Liver (tissue), 9 donors: Measurements from ENCODE around the gene SLC28A3. TPM values are rescaled to one million over a fixed set of nuclear protein-coding genes. Genes with fewer than 3 reads are reported as not detected.

Experiments used
- DNase-seq: peaks from one replicate; pipeline ENCODE4 v3.0.0-alpha.2; 2017; ENCODE audit warnings: low spot score
- H3K27ac ChIP-seq, 2 donors: one replicate each; pipeline ENCODE4 v1.7.0; 2013; ENCODE audit warnings: inconsistent platforms in 2 of 2, low read length in 2 of 2, control low read depth in 1 of 2, low read depth in 1 of 2, mild to moderate bottlenecking in 1 of 2
- H3K27me3 ChIP-seq, 4 donors: one replicate each; pipeline versions ENCODE4 v1.6.1 to v1.7.0; 2013; ENCODE audit warnings: low read length in 3 of 4, inconsistent platforms in 1 of 4, mild to moderate bottlenecking in 1 of 4, moderate library complexity in 1 of 4; ENCODE audit not compliant: control insufficient read depth in 4 of 4, insufficient read depth in 4 of 4
- H3K36me3 ChIP-seq, 4 donors: one replicate each; pipeline versions ENCODE4 v1.6.1 to v1.7.0; 2013; ENCODE audit warnings: low read length in 3 of 4, mild to moderate bottlenecking in 3 of 4, low read depth in 1 of 4, moderate library complexity in 1 of 4; ENCODE audit not compliant: control insufficient read depth in 4 of 4, insufficient read depth in 3 of 4
- H3K4me1 ChIP-seq, 4 donors: one replicate each; pipeline versions ENCODE4 v1.6.1 to v1.7.0; 2013; ENCODE audit warnings: low read length in 3 of 4, mild to moderate bottlenecking in 3 of 4, moderate library complexity in 1 of 4; ENCODE audit not compliant: control insufficient read depth in 4 of 4, insufficient read depth in 4 of 4
- H3K4me3 ChIP-seq, 3 donors: one replicate each; pipeline versions ENCODE4 v1.6.1 to v1.7.0; 2013; ENCODE audit warnings: low read length in 3 of 3, control low read depth in 1 of 3, low read depth in 1 of 3, mild to moderate bottlenecking in 1 of 3
- H3K9ac ChIP-seq, 2 donors: one replicate each; pipeline ENCODE4 v1.7.0; 2013; ENCODE audit warnings: low read length in 2 of 2, mild to moderate bottlenecking in 2 of 2, moderate library complexity in 2 of 2, control low read depth in 1 of 2, low read depth in 1 of 2
- H3K9me3 ChIP-seq, 4 donors: one replicate each; pipeline versions ENCODE4 v1.6.1 to v1.7.0; 2013; ENCODE audit warnings: low read length in 3 of 4; ENCODE audit not compliant: control insufficient read depth in 4 of 4
- CTCF ChIP-seq: fragments of 150-350 bp; IDR thresholded peaks from 2 replicates; pipeline ENCODE4 v1.5.1; 2017; ENCODE audit warnings: improper control_type of control experiment, low read depth, low read length; ENCODE audit not compliant: missing input control
- EGR1 ChIP-seq, 2 donors: IDR thresholded peaks; 2 replicates each; pipeline ENCODE4 v1.6.1; 2016 to 2018; ENCODE audit warnings: antibody characterized with exemption in 2 of 2, low read depth in 2 of 2
- FOXA1 ChIP-seq: IDR thresholded peaks from 2 replicates; pipeline ENCODE4 v1.6.1; 2016; ENCODE audit warnings: antibody characterized with exemption
- GABPA ChIP-seq, 2 donors: IDR thresholded peaks in 1 of 2; conservative IDR thresholded peaks in 1 of 2; 2 replicates each; pipeline ENCODE4 v1.6.1; 2016; ENCODE audit warnings: antibody characterized with exemption in 2 of 2, mild to moderate bottlenecking in 1 of 2, moderate library complexity in 1 of 2
- HNF4A ChIP-seq, 2 donors: conservative IDR thresholded peaks; 2 replicates each; pipeline ENCODE4 v1.6.1; 2016; ENCODE audit warnings: antibody characterized with exemption in 2 of 2, mild to moderate bottlenecking in 2 of 2
- HNF4G ChIP-seq: IDR thresholded peaks from 2 replicates; pipeline ENCODE4 v1.6.1; 2016; ENCODE audit warnings: antibody characterized with exemption
- JUND ChIP-seq, 2 donors: IDR thresholded peaks; 2 replicates each; pipeline ENCODE4 v1.6.1; 2016; ENCODE audit warnings: antibody characterized with exemption in 2 of 2
- NR2F2 ChIP-seq: IDR thresholded peaks from 2 replicates; pipeline ENCODE4 v1.6.1; 2016; ENCODE audit warnings: antibody characterized with exemption
- RAD21 ChIP-seq, 2 donors: IDR thresholded peaks; 2 replicates each; pipeline ENCODE4 v1.6.1; 2016; ENCODE audit warnings: antibody characterized with exemption in 2 of 2, mild to moderate bottlenecking in 2 of 2
- REST ChIP-seq: IDR thresholded peaks from 2 replicates; pipeline ENCODE4 v1.6.1; 2016; ENCODE audit warnings: antibody characterized with exemption, mild to moderate bottlenecking
- RXRA ChIP-seq, 2 donors: IDR thresholded peaks; 2 replicates each; pipeline ENCODE4 v1.6.1; 2017 to 2018; ENCODE audit warnings: antibody characterized with exemption in 2 of 2, mild to moderate bottlenecking in 1 of 2
- SP1 ChIP-seq: IDR thresholded peaks from 2 replicates; pipeline ENCODE4 v1.6.1; 2018; ENCODE audit warnings: antibody characterized with exemption, mild to moderate bottlenecking
- YY1 ChIP-seq: IDR thresholded peaks from 2 replicates; pipeline ENCODE4 v1.6.1; 2016; ENCODE audit warnings: antibody characterized with exemption, mild to moderate bottlenecking
- WGBS: extraction: QIAGEN DNeasy Blood & Tissue Kit; methylation state at CpG from one replicate; pipeline ENCODE4 v1.1.7; 2013; 5-methylcytosine and 5-hydroxymethylcytosine counted together
- polyA plus RNA-seq, 2 donors: library from polyadenylated mRNA; stranded (reverse) in 1 of 2; unstranded in 1 of 2; fragments of 200-250 nt in 1 of 2; fragments of >200 nt in 1 of 2; fragmentation: Nextera tagmentation in 1 of 2; extraction: Ambion mirVana in 1 of 2; gene quantifications; one replicate each; pipeline versions ENCODE4 v1.2.1 to v1.2.3, GENCODE V29; 2013 to 2015
- total RNA-seq, 2 donors: library from RNA; depleted of rRNA; stranded (reverse); fragments of >200 nt; gene quantifications; one replicate each; pipeline ENCODE4 v1.2.3, GENCODE V29; 2014
- TF ChIP-seq, protein P1 (sequence below): IDR thresholded peaks from 2 replicates; pipeline ENCODE4 v1.6.1; 2016; ENCODE audit warnings: antibody characterized with exemption
- TF ChIP-seq, protein P2 (sequence below): IDR thresholded peaks from 2 replicates; pipeline ENCODE4 v1.6.1; 2016; ENCODE audit warnings: antibody characterized with exemption
- donor health status: healthy.
- donor health status: healthy.
- donor health status: healthy.
- donor health status: healthy.
- donor health status: healthy.

SLC28A3 gene
- total and polyA plus RNA-seq, 4 donors, result 0.07 to 1.3 (median 0.28) TPM

- TF ChIP-seq, protein P1, sequence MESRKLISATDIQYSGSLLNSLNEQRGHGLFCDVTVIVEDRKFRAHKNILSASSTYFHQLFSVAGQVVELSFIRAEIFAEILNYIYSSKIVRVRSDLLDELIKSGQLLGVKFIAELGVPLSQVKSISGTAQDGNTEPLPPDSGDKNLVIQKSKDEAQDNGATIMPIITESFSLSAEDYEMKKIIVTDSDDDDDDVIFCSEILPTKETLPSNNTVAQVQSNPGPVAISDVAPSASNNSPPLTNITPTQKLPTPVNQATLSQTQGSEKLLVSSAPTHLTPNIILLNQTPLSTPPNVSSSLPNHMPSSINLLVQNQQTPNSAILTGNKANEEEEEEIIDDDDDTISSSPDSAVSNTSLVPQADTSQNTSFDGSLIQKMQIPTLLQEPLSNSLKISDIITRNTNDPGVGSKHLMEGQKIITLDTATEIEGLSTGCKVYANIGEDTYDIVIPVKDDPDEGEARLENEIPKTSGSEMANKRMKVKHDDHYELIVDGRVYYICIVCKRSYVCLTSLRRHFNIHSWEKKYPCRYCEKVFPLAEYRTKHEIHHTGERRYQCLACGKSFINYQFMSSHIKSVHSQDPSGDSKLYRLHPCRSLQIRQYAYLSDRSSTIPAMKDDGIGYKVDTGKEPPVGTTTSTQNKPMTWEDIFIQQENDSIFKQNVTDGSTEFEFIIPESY, result no peak
- TF ChIP-seq NR2F2, result no peak
- no peak for TF ChIP-seq HNF4A (conservative IDR thresholded peaks at IDR 0.05)
- TF ChIP-seq RXRA (IDR thresholded peaks at IDR 0.05), result no peak
- TF ChIP-seq RAD21 (IDR thresholded peaks at IDR 0.05), result no peak
These were observed 20.3 kb downstream of the SLC28A3 start (continued) for GRCh38 chr9:84320231-84320630.

DNA sequence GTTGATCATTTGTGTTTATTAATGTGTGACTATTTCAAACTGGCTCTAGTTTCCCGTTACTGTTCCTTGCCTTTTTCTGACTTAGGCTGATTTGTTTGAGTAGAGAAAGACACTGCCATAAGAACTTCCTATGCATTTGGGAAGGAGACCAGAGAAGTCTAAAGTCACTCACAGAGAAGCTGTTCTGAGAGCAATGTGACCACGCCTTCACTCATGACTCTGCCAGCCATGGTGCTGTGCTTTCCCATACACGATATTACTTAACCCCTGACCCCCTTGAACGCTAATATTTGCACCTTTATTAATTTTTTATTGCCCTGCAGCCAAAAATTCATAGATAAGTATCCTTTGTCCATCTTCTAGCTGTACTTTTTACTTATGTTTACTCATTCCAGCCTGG is 20.9 kb downstream of the SLC28A3 start:
- no peak overlapping the region for H3K4me3 ChIP-seq
- 80% methylated on average over 4 of the region's 4 CpGs for WGBS
- TF ChIP-seq HNF4A (conservative IDR thresholded peaks at IDR 0.05) (no peak), REST (no peak), JUND (IDR thresholded peaks at IDR 0.05) (no peak), SP1 (no peak), HNF4G (no peak), GABPA (IDR thresholded peaks at IDR 0.05 in 1 of 2, conservative IDR thresholded peaks at IDR 0.05 in 1 of 2) (no peak), YY1 (no peak)
- no peak overlapping the region for H3K27ac ChIP-seq
- H3K27me3 ChIP-seq, result no peaks in the 10 kb centered on the region
- H3K9ac ChIP-seq, result no peak overlapping the region
- no peak for DNase-seq
- peaks cover 0 to 5% (median 0%) of the 10 kb centered on the region in 4 donors for H3K4me1 ChIP-seq
- no peaks in the 10 kb centered on the region for H3K9me3 ChIP-seq
- no peaks in the 10 kb centered on the region for H3K36me3 ChIP-seq

DNA sequence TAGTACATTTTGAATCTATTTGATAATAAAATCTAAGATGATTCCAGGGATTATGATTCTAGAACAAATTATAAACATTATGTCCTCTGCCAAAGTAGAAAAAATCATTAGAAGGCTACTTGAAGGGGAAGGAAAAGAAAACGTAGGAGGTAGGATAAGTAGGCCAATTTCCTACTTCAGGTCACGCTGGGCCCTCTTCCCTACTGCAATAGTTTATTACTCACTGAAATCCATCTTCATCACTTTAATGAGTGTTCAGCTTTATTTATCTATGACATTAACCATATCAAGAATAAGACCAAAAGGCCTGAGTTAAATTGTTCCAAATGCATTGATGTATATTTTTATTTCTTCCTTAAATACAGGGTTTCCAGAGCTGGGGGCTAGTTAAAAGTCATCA is 21.6 kb downstream of the SLC28A3 start:
- Histone ChIP-seq H3K4me3 (no peak overlapping the region), H3K4me1 (peaks cover 0 to 5% (median 0%) of the 10 kb centered on the region in 4 donors), H3K36me3 (no peaks in the 10 kb centered on the region), H3K9me3 (no peaks in the 10 kb centered on the region), H3K9ac (no peak overlapping the region), H3K27ac (no peak overlapping the region), H3K27me3 (no peaks in the 10 kb centered on the region)
- no peak for DNase-seq
- TF ChIP-seq CTCF (no peak), FOXA1 (no peak), HNF4G (no peak), SP1 (no peak), REST (no peak), EGR1 (IDR thresholded peaks at IDR 0.05; ENCODE audit: low read depth in 2 of 2) (no peak), JUND (IDR thresholded peaks at IDR 0.05) (no peak)
- TF ChIP-seq, protein P1, result no peak
- TF ChIP-seq, protein P2, sequence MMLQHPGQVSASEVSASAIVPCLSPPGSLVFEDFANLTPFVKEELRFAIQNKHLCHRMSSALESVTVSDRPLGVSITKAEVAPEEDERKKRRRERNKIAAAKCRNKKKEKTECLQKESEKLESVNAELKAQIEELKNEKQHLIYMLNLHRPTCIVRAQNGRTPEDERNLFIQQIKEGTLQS, result no peak
- WGBS, result 95% methylated on average over 2 of the region's 2 CpGs
